K562 (cell line): ENCODE measurements around the gene FGF1. TPM values are rescaled to one million over a fixed set of nuclear protein-coding genes. Genes with fewer than 3 reads are reported as not detected.

Experiments used
- ATAC-seq: fragments of 200-7000 bp; cut with Tn5 transposase; 3 replicates; pipeline ENCODE4 v1.9.1; 2020; ENCODE audit warnings: moderate library complexity
- BruUV-seq: library from RNA; stranded (reverse); fragments of 400-500 nt; replicated peaks from 2 replicates; lab custom pipeline; 2021; lab: Mats Ljungman, UMichigan
- CTCF ChIA-PET: fragments of 300-600 bp; formaldehyde crosslinking; extraction: SDS; loops from one replicate; lab custom pipeline; 2021; ENCODE audit warnings: low intra/inter-chr PET ratio; lab: Yijun Ruan, JAX
- POLR2A ChIA-PET: fragments of 300-600, 350-650 bp; sonication (Branson Sonifier 250); formaldehyde crosslinking; extraction: SDS; loops from one replicate; lab custom pipeline; 2021; ENCODE audit warnings: antibody characterized with exemption, inconsistent platforms; lab: Yijun Ruan, JAX
- DNase-seq, 4 experiments: peaks; one replicate each; pipeline versions ENCODE4 v3.0.0 to v3.0.0-alpha.2; 2011 to 2018; ENCODE audit warnings: low spot score in 3 of 4, mixed read lengths in 3 of 4; ENCODE audit errors: extremely low read depth in 1 of 4
- FAIRE-seq: peaks from 2 replicates; lab custom pipeline; 2011; peaks lifted over from hg19 to GRCh38; lab: Jason Lieb, UNC
- H2AFZ ChIP-seq: 2 replicates; pipeline ENCODE4 v1.6.0; 2011; ENCODE audit warnings: low read depth, low read length, control low read depth, inconsistent platforms
- H3K27ac ChIP-seq: fragments of 200-600 bp; 3 replicates; pipeline ENCODE4 v1.8.0; 2011; ENCODE audit warnings: low read depth, mild to moderate bottlenecking, control low read depth, inconsistent platforms, low read length, moderate library complexity, mixed read lengths; ENCODE audit errors: extremely low read depth
- H3K27me3 ChIP-seq, 2 experiments: fragments of 300-600 bp in 1 of 2; 2 replicates in 1 of 2; 3 replicates in 1 of 2; pipeline versions ENCODE4 v1.6.0 to v1.8.0; 2011; ENCODE audit warnings: inconsistent platforms in 2 of 2, low read length in 2 of 2, mild to moderate bottlenecking in 1 of 2, mixed read lengths in 1 of 2, moderate library complexity in 1 of 2; ENCODE audit not compliant: control insufficient read depth in 2 of 2, insufficient read depth in 2 of 2
- H3K36me3 ChIP-seq: fragments of 300-600 bp; 3 replicates; pipeline ENCODE4 v1.8.0; 2011; ENCODE audit warnings: mild to moderate bottlenecking, low read length, inconsistent platforms; ENCODE audit not compliant: control insufficient read depth, insufficient read depth
- H3K4me1 ChIP-seq, 2 experiments: fragments of 200-600 bp in 1 of 2; replicated peaks in 1 of 2; 2 replicates in 1 of 2; 3 replicates in 1 of 2; pipeline versions ENCODE4 v1.5.1 to v1.8.0; 2011; ENCODE audit warnings: inconsistent platforms in 2 of 2, low read length in 2 of 2, mild to moderate bottlenecking in 1 of 2, mixed read lengths in 1 of 2, moderate library complexity in 1 of 2; ENCODE audit not compliant: control insufficient read depth in 2 of 2, insufficient read depth in 2 of 2
- H3K4me2 ChIP-seq: 2 replicates; pipeline ENCODE4 v1.6.1; 2011; ENCODE audit warnings: low read length, control low read depth, inconsistent platforms, mixed read lengths; ENCODE audit not compliant: insufficient read depth
- H3K4me3 ChIP-seq: fragments of 200-600 bp; sonication (generic), shearing (Covaris generic); 2 replicates; pipeline ENCODE4 v1.5.1; 2016; ENCODE audit warnings: control low read depth, inconsistent platforms
- H3K79me2 ChIP-seq: fragments of 200-600 bp; 3 replicates; pipeline ENCODE4 v1.8.0; 2011; ENCODE audit warnings: low read length, inconsistent platforms; ENCODE audit not compliant: control insufficient read depth, insufficient read depth
- H3K9ac ChIP-seq, 2 experiments: 2 replicates each; pipeline versions ENCODE4 v1.6.0 to v1.6.1; 2011; ENCODE audit warnings: low read depth in 2 of 2, low read length in 2 of 2, control low read depth in 1 of 2, inconsistent platforms in 1 of 2, mild to moderate bottlenecking in 1 of 2, mixed read lengths in 1 of 2; ENCODE audit not compliant: insufficient read depth in 1 of 2
- H3K9me1 ChIP-seq: one replicate; pipeline ENCODE4 v1.6.0; 2011; ENCODE audit warnings: inconsistent platforms, mild to moderate bottlenecking, low read length, moderate library complexity; ENCODE audit not compliant: control insufficient read depth, insufficient read depth
- H3K9me3 ChIP-seq: replicated peaks from 2 replicates; pipeline ENCODE4 v1.5.1; 2011; ENCODE audit warnings: low read depth, low read length, inconsistent platforms; ENCODE audit not compliant: control insufficient read depth, insufficient read depth
- H4K20me1 ChIP-seq: replicated peaks from 2 replicates; pipeline ENCODE4 v1.6.1; 2011; ENCODE audit warnings: low read length, inconsistent platforms, mixed read lengths; ENCODE audit not compliant: control insufficient read depth, insufficient read depth
- ATF3 ChIP-seq, 2 experiments: fragments of 450-650 bp in 1 of 2; sonication (generic) in 1 of 2; formaldehyde crosslinking in 1 of 2; IDR thresholded peaks in 1 of 2; conservative IDR thresholded peaks in 1 of 2; 2 replicates each; pipeline versions ENCODE4 v1.6.1 to v1.8.1; 2016 to 2023; ENCODE audit warnings: mild to moderate bottlenecking in 2 of 2, moderate library complexity in 2 of 2, inconsistent platforms in 1 of 2, missing genetic modification reagents in 1 of 2
- CEBPB ChIP-seq: fragments of 450-650 bp; IDR thresholded peaks from 2 replicates; pipeline ENCODE4 v1.6.1; 2016; ENCODE audit warnings: missing genetic modification characterization, missing compliant biosample characterization
- CEBPG ChIP-seq, 3 experiments: fragments of 200-800 bp in 1 of 3; sonication (Bioruptor generic) in 1 of 3; sonication (generic) in 1 of 3; formaldehyde crosslinking in 1 of 3; IDR thresholded peaks in 2 of 3; conservative IDR thresholded peaks in 1 of 3; 2 replicates each; pipeline versions ENCODE4 v1.6.1 to v1.8.0; 2016 to 2022; ENCODE audit warnings: missing compliant biosample characterization in 2 of 3, missing genetic modification characterization in 2 of 3, mild to moderate bottlenecking in 1 of 3, missing genetic modification reagents in 1 of 3
- LARP7 ChIP-seq: fragments of 450-650 bp; IDR thresholded peaks from 2 replicates; pipeline ENCODE4 v1.6.1; 2016
- NFIC ChIP-seq: fragments of 450-650 bp; IDR thresholded peaks from 2 replicates; pipeline ENCODE4 v1.6.1; 2017; ENCODE audit warnings: mild to moderate bottlenecking, inconsistent platforms
- NR2C2 ChIP-seq, 2 experiments: fragments of 200-800 bp in 1 of 2; sonication (Bioruptor generic) in 1 of 2; sonication (generic) in 1 of 2; formaldehyde crosslinking in 1 of 2; IDR thresholded peaks; 2 replicates each; pipeline versions ENCODE4 v1.6.1 to v1.8.0; 2016 to 2022; ENCODE audit warnings: mild to moderate bottlenecking in 1 of 2, missing compliant biosample characterization in 1 of 2, missing genetic modification characterization in 1 of 2, missing genetic modification reagents in 1 of 2
- RBM25 ChIP-seq: fragments of 200-400 bp; formaldehyde crosslinking; IDR thresholded peaks from 2 replicates; pipeline ENCODE4 v1.6.1; 2018; ENCODE audit warnings: low read length, low read depth, moderate library complexity; ENCODE audit not compliant: severe bottlenecking
- ZNF140 ChIP-seq: fragments of 250-450 bp; sonication (Bioruptor Pico); IDR thresholded peaks from 2 replicates; pipeline ENCODE4 v1.8.0; 2021; ENCODE audit warnings: moderate library complexity, mild to moderate bottlenecking, inconsistent platforms
- ZNF165 ChIP-seq: fragments of 250-450 bp; sonication (Bioruptor Pico); IDR thresholded peaks from 2 replicates; pipeline ENCODE4 v1.4.0; 2020; ENCODE audit warnings: borderline replicate concordance
- ZNF384 ChIP-seq: IDR thresholded peaks from 2 replicates; pipeline ENCODE4 v1.6.1; 2012; ENCODE audit warnings: low read depth, low read length, improper control_type of control experiment
- WGBS: fragments of 100-300 bp; shearing (Covaris generic); methylation state at CpG from one replicate; pipeline ENCODE4 v1.1.6; 2016; ENCODE audit warnings: low coverage, mixed read lengths; ENCODE audit not compliant: insufficient coverage; ENCODE audit errors: missing lambda C conversion rate; 5-methylcytosine and 5-hydroxymethylcytosine counted together
- in situ Hi-C: fragments of 300-500 bp; cut with MboI; formaldehyde crosslinking; loops from 4 replicates; pipeline ENCODE4 v1.15.0; 2018; ENCODE audit warnings: inconsistent platforms, mixed read lengths
- intact Hi-C: fragments of 100-400 bp; cut with micrococcal nuclease; formaldehyde crosslinking; loops from 2 replicates; pipeline ENCODE4 v1.14.2; 2022
- polyA plus RNA-seq, 8 experiments: library from polyadenylated mRNA; depleted of rRNA in 4 of 8; stranded (reverse) in 5 of 8; unstranded in 3 of 8; fragments of >200 nt; fragmentation: Nextera tagmentation in 2 of 8; fragmentation: Illumina TruSeq in 1 of 8; extraction: Ambion mirVana in 2 of 8; extraction: Trizol in 1 of 8; gene quantifications; 2 replicates each; pipeline versions ENCODE4 v1.2.1 to v1.2.3, GENCODE V29; 2011 to 2014; ENCODE audit warnings: inconsistent platforms in 1 of 8, missing spikeins in 1 of 8
- total RNA-seq, 7 experiments: library from RNA; depleted of rRNA in 6 of 7; stranded (reverse); fragments of >200 nt in 6 of 7; fragmentation: Illumina TruSeq in 2 of 7; extraction: Trizol in 2 of 7; gene quantifications; 2 replicates each; pipeline versions ENCODE4 v1.2.1 to v1.2.3, GENCODE V29; 2011 to 2021; ENCODE audit warnings: low replicate concordance in 1 of 7

The FGF1 gene
- total and polyA plus RNA-seq, 9 of the 15 experiments (the other 6 are each of a cell fraction or from before 2014, with no cell fraction given) = not detected

- peaks cover 3 to 6% of the 10 kb centered on the region in 2 experiments; a peak in 3 of 5 replicates for H3K4me1 ChIP-seq
- no peaks in the 10 kb centered on the region for H3K9me1 ChIP-seq
- BruUV-seq = no TSS peak
- H3K4me3 ChIP-seq = no peak overlapping the region
- POLR2A ChIA-PET = interaction anchor here (0.7 kb wide), 1 partner anchor 618 kb away, joined by 3 read pairs; no protein-coding TSS in a partner anchor
- intact Hi-C loops = loop anchor here (1.0 to 10.0 kb wide), 4 partner anchors 103 to 395 kb away; partner anchors contain the start of gene SPRY4
- DNase-seq = no peak
- no peak for FAIRE-seq
- no peak overlapping the region for H3K9ac ChIP-seq
- H3K27ac ChIP-seq = no peak overlapping the region
- H3K79me2 ChIP-seq = no peaks in the 10 kb centered on the region
- H3K4me2 ChIP-seq = no peak overlapping the region
- H3K9me3 ChIP-seq = no peaks in the 10 kb centered on the region
- H2AFZ ChIP-seq = no peak overlapping the region
- in situ Hi-C loops = no loop called here
- 25% methylated on average over 9 of the region's 9 CpGs for WGBS
- CTCF ChIA-PET = interaction anchor here (0.6 to 5.0 kb wide), 4 partner anchors 230 to 395 kb away, joined by 4 to 72 read pairs (median 5); no protein-coding TSS in a partner anchor
- no peaks in the 10 kb centered on the region for H4K20me1 ChIP-seq
- TF ChIP-seq ZNF384 = peak; percentile 61
- no peak for TF ChIP-seq CEBPG (CRISPR knock-in tag; IDR thresholded peaks at IDR 0.05)
- TF ChIP-seq CEBPG (tag; conservative IDR thresholded peaks at IDR 0.05 in 1 of 2, IDR thresholded peaks at IDR 0.05 in 1 of 2) = peak; percentile 49 to 85; a peak in 2 of 4 replicates
- TF ChIP-seq ZNF140 (CRISPR knock-in tag) = no peak
- no peak for TF ChIP-seq RBM25
- TF ChIP-seq ATF3 (IDR thresholded peaks at IDR 0.05) = peak; percentile 82
- TF ChIP-seq ATF3 (CRISPR knock-in tag; conservative IDR thresholded peaks at IDR 0.05) = no peak
- no peak for TF ChIP-seq NR2C2 (CRISPR knock-in tag; IDR thresholded peaks at IDR 0.05)
- 0 out of 2 replicates have a peak, but pooled peaks have one; percentile 13 for TF ChIP-seq NR2C2 (tag; IDR thresholded peaks at IDR 0.05)
- TF ChIP-seq NFIC = no peak
- no peak for TF ChIP-seq ZNF165 (CRISPR knock-in tag)
- TF ChIP-seq CEBPB (tag) = peak; percentile 57
- no peak for TF ChIP-seq LARP7
- H3K27me3 ChIP-seq = peaks cover 0 to 22% of the 10 kb centered on the region in 2 experiments; a peak in 3 of 5 replicates
- H3K36me3 ChIP-seq = no peaks in the 10 kb centered on the region
- ATAC-seq = no peak
Observed at GRCh38 chr5:142547445-142548380, 138.2 kb downstream of the FGF1 start.
